Hematopoietic multipotent progenitor cell (in vitro differentiated cells): Measurements from ENCODE around the gene REN. TPM values are rescaled to one million over a fixed set of nuclear protein-coding genes. Genes with fewer than 3 reads are reported as not detected.

ENCODE experiments used
- DNase-seq, 3 donors: peaks; one replicate each; pipeline ENCODE4 v3.0.0-alpha.2; 2011 to 2015; ENCODE audit warnings: low read depth in 2 of 3, low spot score in 2 of 3
- total RNA-seq: library from RNA; depleted of rRNA; stranded (reverse); fragments of >200 nt; gene quantifications from one replicate; pipeline ENCODE4 v1.2.3, GENCODE V29; 2012

Gene REN
- total RNA-seq, 1 donor: 8.3 TPM

DNA sequence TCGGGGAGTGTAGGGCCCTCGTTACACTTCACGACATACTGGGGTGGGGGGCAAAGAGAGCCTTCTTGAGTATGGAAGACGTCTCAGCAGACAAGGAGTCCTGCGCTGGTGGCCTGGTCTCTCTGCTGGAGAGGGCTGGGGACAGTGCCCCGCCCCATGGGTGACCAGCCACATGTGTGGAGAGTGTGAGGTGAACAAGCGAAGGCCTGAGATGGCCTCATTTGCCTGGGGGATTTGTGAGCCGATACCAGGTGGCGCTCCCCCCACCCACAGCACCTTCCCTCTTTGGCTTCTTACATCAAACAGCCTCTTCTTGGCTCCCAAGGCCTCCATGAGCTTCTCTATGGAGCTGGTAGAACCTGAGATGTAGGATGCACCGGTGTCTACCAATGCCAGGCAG is 10.3 kb downstream of the REN start:
- DNase-seq: no peak

DNA sequence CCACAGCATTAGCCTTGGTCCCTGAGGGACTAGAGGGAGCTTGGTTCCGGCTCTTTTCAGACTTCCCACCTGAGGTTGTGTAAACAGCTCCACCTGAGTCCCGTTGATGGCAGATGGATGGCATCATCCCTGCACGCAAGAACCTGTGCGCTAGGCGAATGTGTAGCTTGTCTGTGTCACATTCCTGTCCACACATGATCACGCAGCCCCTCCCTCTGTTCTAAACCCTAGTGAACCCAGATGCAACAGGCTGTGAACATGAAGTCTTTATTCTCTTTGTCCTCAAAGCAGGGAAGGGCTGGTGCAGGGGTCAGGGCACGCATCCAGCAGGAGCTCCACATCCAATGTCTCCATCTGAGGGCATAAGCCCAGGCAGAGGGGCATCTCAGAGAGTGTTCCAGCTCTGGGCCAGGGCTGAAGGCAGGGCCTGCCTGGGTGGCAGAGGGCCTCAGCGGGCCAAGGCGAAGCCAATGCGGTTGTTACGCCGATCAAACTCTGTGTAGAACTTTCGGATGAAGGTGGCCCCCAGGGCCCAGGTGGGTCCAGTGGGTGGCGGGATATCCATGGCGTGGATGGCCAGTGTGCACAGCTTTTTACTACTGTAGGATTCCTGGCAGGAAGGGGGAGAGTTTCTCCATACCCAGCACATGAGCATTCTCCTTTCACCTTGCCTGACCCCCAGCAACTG is 11.4 kb downstream of the REN start:
- no peak for DNase-seq

DNA sequence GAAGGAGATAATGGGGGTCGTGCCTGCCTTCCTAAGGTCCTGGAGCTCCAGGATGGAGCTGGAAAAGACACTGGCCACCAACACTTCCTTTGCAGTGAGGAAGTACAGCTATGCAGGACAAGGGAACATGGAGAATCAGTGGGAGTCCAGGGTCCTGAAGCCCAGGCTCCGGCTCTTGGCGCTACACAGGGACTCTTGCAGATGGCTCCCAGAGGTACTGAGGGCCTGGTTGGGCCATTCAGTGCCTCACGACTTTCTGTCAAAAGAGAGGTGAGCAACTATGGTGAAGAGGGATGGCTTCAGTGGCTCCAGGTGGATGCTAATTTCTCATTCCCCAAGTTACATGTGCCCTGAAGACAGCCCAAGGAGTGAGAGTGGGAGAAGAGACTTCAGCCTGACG is 12.5 kb downstream of the REN start:
- DNase-seq: no peak

DNA sequence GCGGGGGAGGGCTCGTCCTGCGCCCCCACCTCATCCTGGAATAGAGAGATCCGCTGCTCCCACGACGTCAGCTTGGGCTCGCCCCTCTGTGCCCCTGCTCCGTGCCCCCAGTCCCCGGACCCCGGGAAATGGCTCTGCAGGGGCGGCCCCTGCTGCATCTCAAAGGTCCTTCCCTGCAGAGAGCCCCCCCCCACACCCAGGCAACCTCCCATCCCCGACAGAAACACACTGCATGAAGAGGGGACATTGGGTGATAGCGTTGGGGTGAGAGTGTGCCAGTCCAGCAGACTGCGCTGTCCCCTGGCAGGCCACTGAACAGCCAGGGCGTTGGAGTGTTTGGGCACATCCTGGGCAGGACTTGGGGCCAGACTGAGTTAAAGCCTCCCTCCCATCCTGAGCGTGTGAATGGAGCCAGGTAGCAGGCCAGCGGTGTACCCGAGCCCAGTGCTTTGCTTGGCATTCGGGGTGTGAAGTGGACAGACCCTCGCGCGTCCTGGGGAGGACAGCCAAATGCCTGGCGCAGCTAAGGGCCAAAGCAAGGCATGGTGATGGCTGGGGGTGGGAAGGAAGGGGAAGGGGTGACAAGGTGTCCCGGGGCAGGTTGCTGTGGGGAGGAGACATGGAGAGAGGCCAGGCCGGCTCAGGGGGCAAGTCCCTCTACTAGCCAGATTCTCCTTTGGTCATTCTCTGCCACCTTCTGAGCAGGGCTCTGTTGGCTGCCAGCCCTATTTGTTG is 13.7 kb downstream of the REN start:
- no peak for DNase-seq

DNA sequence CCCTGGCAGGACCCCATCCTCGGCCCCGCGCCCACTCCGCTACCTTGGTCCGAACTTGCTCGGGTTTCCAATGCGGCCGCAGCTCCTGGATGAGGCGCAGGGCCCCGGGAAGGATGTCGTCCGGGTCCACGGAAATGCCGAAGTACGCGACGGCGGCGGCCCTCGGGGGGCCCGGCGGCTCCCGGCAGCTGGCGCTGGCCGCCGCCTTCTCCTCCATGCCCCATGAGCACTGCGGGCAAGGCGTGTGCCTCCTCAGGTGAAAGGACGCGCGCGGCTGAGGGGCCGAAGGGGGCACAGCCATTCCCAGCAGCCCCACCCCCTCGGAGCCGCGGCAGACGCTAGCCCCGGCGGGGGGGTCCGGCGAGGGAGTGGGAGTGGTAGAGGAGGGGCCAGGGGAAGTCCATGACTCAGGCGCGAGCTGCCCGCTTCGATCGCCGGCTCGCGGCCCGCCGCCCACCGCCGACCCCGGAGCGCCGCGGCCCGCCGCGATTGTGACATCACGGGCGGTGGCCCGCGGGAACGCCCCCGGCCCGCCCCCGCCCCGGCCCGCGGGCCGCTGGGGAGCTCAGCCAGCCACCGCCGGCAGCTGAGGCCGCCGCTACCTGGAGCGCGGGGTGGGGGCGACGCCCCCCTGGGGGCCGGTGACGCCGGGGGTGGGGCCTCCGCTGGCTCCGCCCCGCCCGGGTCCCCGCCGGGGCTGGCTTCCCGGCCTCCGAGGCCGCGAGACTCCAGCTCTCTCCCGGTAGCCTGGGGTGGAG is 14.4 kb downstream of the REN start, which contains the start of gene ETNK2:
Gene ETNK2 (minus strand): TSS at position 493 of the 758 bp plus-strand sequence. CDS start 192 bp downstream, at position 301.
- DNase-seq: peak in 2 of 3 donors; percentile 62 to 68

DNA sequence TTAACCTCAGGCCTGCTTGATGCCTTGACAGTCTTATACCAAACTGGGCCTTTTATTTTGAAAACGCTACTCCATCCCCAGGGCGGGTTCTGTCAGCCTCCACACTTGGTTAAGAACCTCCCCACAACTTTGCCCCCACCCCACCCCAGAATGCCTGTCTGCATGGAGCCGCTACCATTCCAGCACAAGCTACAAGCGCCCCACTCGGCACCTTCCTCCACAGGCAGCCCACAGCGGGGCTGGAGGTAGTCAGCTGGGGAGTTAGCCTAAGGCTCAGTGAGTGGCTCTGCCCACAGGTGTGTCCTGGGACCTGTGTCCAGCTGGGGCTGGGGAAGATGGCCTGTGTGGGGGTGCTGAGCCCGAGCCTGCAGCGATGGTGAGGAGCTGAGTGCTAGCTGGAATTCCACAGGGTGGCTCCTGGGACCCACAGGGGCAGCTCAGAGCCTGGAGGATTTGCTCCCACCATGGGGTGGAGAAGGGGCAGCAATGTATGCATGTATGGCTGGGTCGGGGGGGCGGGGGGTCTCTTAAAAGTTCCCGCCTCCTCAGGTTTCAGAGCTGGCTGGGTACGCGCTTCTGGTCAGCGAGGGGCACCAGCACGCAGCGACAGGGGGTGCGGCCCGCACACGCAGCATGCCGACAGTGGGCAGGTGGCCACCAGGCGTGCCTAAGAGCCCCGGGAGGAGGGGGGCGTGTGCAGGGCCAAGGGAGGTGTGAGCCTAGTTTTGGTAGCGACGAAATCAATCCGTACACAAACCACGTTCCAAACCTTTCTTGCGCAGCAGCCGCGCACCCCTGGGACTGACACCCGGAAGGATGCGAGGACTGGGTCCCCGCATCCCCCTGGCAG is 15.2 kb downstream of the REN start:
- peak in 1 of 3 donors; percentile 56 for DNase-seq

DNA sequence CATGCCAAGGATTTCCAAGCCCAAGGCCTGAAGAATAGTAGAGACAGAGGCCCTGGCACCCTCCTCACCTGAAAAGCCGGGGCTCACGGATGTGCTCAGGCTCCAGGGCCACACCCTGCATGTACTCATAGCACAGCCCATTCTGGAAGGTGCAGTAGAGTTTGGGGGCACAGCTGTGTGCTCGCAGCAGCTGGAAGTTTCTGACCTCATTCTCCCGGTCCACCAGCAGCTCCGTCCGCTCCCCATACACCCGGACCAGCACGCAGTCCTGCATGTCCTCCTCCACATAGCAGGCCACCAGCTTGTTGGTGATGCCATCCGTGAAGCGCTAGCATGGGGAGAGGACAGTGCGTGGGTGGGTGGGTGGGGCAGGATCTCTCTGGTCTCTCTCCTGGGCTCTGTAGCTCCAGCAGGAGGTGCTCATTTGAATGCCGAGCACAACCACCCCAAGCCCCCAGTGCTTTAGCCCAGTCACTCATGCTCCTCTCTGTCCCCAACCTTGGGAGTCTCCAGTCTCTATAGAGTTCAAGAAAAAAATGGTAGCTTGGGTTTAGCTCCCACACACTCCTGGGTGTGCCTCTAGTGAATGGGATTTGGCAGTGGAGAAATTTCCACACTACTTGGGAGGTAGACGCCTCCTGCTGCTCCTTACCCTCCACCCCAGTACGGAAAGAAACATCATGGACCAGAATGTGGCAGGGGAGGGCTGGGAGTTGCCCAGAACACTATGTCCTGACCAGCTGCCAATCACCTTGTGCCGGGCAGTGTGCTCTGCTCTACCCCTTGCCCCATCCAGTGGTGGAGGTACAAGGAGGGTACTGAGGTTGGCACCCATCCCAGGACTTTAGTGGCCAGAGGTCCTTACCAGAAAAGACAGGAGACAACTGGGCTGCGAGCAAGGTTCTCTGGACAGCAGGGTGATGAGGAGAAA is 16.2 kb downstream of the REN start:
- no peak for DNase-seq

DNA sequence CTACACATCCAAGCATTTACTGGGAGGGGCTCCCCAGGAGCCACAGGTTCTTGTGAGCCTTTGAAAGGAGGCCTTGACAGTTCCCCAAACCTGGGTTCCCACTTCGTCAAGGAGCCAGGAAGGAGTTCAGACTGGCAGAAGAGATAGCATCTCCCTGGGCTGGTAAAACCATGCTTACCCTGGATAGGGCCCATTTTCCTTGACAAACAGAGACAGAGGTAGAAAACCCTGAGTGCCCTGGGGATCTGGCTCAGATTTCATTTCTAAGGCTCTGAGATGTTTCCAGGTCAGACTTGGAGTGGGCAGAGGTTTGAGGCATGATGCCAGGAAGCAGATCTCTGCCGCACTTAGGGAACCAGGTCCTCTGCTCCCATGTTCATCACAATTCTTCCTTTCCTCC is 17.0 kb downstream of the REN start:
- DNase-seq: no peak

DNA sequence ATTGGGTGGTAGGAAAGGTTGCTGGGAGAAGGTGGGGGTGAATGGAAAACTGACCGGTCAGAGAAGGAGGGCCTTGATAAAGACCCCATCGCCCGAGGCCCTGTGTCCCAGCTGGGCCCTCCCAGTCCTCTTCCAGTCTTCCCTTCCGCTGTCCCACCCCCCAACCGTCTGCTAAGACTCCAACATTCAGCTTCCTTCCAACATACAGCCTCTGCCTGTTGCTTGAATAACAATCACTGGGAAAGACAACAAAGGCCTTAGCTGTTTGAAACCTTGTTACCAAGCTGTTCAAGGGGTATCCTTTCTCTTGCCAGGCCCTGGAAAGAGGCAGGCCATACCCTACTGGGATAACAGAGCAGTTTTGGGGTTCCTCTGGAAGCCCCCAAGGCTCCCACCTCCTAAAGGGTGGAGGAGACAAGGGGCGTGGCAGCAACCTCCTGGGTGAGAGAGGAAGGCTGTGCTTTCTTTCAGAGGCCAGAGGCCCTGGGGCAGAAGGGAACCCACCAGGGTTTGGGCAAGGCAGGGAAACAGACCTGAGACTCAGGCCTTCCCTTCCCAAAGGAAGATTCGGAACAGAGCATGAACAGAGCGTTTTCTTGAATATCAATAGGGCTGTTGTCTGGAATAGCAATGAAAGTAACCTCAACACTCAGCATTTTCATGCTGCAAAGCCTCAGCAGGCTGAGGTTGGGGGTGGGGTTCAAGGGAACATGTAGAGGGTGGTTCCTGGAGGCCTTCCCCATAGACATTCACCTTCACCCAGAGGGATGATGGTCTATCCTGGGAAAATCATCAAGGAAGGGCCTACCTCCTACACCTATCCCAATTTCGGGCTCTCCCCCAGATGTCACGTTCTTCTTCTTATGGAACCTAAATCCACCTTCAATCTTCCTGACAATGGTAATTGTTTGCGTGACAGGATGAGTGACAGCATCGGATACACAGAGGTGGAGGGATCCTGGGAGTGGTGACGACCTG is 18.4 kb downstream of the REN start:
- no peak for DNase-seq

DNA sequence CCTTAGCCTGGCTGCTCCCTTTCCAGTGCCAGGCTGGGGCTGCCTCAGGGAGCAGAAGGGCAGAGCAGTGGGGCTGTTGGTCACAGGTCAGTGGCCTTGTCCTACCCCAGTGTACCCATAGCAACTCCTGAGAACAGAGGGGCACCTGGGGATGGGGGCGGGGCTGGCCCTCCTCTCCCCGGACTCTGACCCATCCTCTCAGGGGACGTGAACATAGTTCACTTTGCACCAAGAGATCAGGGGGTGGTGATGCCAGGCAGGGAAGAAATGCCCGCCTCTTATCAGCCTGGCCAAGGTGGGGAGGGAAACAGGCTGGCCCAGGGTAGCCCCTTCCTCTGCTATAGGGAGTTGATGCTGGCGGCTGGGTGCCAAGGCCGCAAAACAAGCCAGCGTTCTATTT is 19.2 kb downstream of the REN start:
- DNase-seq: no peak

DNA sequence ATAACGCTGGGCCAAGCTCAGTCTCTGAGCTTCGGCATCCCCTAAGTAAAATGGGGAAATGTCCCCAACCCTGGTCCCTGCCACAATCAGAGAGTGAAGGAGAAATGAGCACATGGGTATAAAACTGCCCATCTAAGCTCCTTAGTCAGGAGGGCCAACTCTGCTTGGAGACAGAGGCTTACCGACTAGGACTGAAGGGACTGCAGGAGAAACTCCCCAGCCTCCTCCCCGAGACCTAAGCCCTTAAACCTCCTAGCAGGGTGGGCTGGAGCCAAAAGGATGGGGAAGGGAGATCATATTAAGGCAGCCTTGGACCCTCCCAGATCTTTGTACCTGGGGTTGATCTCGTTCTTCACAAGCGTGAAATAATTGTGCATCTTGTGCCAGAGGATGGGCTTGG is 19.8 kb downstream of the REN start:
- DNase-seq: no peak

DNA sequence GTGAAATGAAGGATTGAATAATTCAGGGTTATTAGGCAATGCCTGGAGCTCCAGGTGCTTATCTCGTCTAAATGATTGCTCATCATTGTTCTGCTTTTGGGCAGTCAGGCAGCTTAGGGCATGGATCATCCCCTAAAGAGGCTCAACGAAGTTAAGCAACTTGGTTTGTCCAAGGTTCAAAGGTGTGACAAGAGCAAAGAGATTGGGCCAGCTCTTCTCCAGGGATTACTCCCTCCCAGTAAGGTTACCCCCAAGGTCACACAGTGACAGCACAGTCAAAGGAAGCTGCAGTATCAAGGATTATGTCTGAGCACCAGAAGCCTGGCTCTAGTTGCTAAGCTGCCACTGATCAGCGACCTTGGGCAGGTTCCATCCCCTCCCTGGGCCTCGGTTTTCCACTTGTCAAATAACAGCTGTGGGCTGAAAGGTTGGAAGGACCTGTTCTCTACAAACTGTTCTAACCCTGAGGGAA is 21.1 kb downstream of the REN start:
- DNase-seq: no peak

DNA sequence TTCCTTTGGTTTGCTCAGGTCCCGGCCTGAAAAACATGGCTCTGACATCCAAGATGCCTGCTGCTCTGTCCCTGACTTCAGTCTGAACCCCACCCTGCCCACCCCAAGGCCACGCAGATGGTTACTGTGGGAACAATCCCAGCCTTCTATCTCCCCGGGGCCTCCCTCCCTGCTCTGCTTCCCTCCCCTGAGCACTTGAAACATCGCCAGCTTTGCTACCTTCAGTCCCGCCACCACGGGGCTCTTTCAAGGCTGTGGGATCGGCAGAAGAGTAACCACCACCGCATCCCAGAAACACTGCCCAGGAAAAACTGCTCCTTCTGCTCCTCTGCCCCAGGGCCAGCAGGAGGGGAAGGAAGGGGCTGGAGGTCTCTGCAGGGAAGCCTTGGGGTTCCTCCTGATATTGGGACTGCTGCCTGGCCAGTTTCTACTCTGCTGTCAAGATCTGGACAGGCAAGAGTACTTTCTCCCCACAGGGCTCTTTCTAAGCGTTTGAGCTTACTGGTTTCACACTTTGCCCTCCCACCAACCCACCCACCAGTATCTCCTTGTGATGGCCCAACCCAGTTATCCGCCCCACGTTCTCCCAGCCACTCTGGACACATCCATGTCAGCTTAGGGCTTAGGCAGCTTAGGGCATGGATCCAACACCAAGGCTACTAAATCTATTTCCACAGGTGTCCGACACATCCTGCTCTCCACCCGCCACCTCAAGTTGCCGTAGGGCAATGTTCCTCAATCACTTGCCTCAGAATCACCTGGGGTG is 22.7 kb downstream of the REN start:
- DNase-seq: no peak

DNA sequence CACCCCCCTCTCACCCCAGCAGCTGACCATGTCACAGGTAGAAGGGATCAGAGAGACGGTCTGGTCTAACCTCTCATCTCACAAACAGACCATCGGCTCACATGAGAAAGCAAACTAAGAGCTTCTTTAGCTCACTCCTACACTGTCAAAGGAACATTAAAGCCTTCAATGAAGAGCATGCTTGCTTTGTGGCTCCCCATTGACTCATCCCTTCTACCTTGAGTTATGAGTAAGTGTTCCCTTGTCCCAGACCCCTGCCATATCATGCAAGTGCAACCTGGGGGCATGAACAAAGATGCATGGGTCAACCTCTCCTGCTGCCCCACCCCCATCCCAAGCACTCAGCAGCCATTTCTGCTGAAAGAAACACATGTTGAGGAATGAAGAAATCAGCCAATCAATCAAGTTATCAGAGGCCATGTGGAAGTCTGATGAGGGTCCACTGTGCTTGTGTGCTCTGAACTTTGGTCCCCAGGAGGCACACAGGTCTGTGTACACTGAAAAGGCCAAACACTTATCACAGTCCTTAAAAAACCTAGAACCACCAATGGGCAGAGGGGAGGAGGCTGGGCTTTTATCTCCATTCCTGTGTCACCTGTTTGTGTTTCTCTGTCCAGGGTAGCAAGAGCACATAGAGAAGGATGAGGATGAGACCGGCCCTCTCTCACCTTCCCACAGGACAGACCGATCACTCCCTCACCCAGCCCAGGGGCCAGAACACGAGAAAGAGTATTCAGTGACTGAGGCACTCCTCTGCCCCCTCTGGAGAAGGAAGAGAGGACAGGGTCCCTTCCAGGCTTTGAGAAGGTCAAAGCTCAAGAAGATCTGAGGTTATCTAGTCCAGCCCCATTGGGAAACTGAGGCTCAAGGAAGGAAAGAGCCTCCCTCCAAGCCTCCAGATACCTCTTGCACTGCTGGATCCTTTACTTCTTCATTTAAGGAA is 23.8 kb downstream of the REN start:
- DNase-seq: no peak

DNA sequence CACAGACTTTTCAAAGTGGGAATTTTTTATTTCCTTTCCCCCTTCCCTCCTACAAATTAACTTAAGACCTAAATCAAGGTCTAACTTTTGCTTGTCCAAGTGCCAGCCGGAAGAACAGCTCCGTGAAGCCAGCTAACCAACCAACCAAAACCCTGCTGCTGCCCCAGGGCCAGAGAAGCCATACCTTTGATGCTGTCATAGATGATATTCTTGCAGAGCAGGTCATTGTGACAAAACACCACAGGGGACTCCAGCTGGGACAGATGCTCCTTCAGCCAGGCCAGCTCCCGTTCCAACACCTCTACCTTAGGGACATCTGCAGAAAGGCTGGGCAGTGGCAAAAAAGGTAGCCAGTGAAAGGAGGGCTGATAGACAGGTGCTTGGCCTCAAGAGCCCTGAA is 25.0 kb downstream of the REN start:
- no peak for DNase-seq

DNA sequence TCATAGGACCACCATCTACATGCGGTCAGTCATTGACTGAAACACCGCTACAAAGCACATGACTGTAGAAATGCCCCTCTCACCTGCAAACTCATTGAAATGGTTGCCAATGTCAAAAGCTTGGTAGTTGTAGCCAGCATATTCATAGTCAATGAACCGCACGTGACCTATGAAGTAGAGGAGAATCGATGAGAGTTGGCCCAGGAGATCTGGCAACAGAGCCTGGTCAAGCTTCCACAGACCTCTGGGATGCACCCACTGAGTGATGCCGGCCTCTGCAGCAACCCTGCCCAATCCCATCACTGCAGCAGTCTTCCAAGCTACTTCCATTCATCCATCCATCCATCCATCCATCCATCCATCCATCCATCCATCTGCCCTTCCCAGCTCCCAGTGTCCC is 26.2 kb downstream of the REN start:
- DNase-seq: no peak
